WTC11 (cell line): Measurements from ENCODE around the gene ARHGEF25.

Experiments used
- CREB1 ChIP-seq: sonication (generic); formaldehyde crosslinking; IDR thresholded peaks from 2 replicates; pipeline ENCODE4 v1.8.0; 2023; ENCODE audit warnings: mild to moderate bottlenecking, missing genetic modification reagents
- CTCF ChIP-seq: fragments of 200-600 bp; IDR thresholded peaks from 2 replicates; pipeline ENCODE4 v1.8.0; 2022; ENCODE audit warnings: antibody characterized with exemption
- MAX ChIP-seq: sonication (generic); formaldehyde crosslinking; IDR thresholded peaks from 2 replicates; pipeline ENCODE4 v1.8.0; 2022; ENCODE audit warnings: mild to moderate bottlenecking, missing genetic modification reagents
- NFATC4 ChIP-seq: fragments of 250-450 bp; sonication (Bioruptor Pico); IDR thresholded peaks from 2 replicates; pipeline ENCODE4 v1.9.0; 2021; ENCODE audit warnings: mild to moderate bottlenecking
- TCF7 ChIP-seq: sonication (generic); formaldehyde crosslinking; IDR thresholded peaks from 2 replicates; pipeline ENCODE4 v1.8.0; 2022; ENCODE audit warnings: mild to moderate bottlenecking, low read depth, missing genetic modification reagents, moderate library complexity

GRCh38 chr12:57623811-57624390 is 12.7 kb downstream of the ARHGEF25 start:
- no peak for TF ChIP-seq TCF7 (CRISPR knock-in tag)
- no peak for TF ChIP-seq MAX (CRISPR knock-in tag)
- no peak for TF ChIP-seq CTCF
- TF ChIP-seq CREB1 (CRISPR knock-in tag) = no peak
- TF ChIP-seq NFATC4 (CRISPR knock-in tag) = no peak
